Measurements from ENCODE around the gene LRRTM3.

GRCh38 chr10:66996996-66997395, 71.2 kb downstream of the LRRTM3 start:
- no peak for TF ChIP-seq POLR2A (IDR thresholded peaks at IDR 0.05; ENCODE audit: low read length)
- no peak for TF ChIP-seq GATA1 (IDR thresholded peaks at IDR 0.05; ENCODE audit: low read depth, low read length)
